ENCODE measurements around the gene NBEAL1.

Gene NBEAL1

GRCh38 chr2:203167751-203168150 is 153.1 kb downstream of the NBEAL1 start:
- no peak for TF ChIP-seq CTCF (IDR thresholded peaks at IDR 0.05)

GRCh38 chr2:203170502-203170901 is 155.8 kb downstream of the NBEAL1 start:
- TF ChIP-seq CTCF (IDR thresholded peaks at IDR 0.05): no peak

GRCh38 chr2:203175371-203175770 is 160.7 kb downstream of the NBEAL1 start:
- TF ChIP-seq CTCF (IDR thresholded peaks at IDR 0.05): no peak

DNA sequence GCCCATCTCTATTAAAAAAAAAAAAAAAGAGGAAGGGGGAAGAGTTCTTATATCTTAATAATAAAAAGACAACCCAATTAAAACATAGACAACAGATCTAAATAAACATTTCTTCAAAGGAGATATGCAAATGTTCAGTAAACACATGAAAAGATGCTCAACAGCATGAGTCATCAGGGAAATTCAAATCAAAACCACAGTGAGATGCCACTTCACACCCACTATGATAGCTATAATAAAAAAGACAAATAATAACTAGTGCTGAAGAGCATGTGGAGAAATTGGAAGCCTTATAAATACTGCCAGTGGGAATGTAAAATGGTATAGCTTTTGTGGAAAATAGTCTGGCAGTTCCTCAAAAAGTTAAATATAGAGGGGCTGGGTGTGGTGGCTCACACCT is 162.7 kb downstream of the NBEAL1 start:
- no peak for TF ChIP-seq CTCF (IDR thresholded peaks at IDR 0.05)

GRCh38 chr2:203185864-203186263 is 171.2 kb downstream of the NBEAL1 start:
- TF ChIP-seq CTCF (IDR thresholded peaks at IDR 0.05): no peak

- no peak for TF ChIP-seq CTCF (IDR thresholded peaks at IDR 0.05)
Measured at GRCh38 chr2:203191961-203192360, 177.3 kb downstream of the NBEAL1 start.

DNA sequence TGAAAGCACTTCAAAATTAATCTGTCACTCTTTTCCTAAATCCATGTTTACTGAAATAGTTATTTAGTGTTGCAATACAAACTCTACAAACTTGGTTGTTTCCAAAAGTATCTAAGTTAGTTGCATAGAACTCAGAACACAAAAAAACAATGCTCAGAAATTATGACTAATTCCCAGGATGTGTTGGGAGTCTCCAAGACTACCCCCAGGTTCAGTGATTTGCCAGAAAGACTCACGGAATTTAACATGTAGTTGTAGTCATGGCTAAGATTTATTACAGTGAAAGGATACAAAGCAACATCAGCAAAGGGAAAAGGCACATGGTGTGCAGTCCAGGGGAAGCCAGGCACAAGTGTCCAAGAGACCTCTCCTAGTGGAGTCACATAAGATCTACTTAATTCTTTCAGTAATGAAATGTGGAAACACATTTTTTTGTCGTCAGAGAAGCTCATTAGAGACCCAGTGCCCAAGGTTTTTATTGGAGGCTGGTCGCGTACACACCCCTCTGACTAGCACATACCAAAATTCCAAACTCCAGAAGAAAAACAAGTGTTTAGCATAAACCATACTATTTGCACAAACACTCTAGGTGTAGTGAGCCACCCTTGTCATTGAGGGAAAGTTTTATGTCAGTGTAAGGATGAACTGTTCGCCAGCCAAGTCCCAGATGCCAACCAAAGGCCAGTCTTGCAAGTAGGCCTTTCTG is 180.8 kb downstream of the NBEAL1 start:
- no peak for TF ChIP-seq CTCF (IDR thresholded peaks at IDR 0.05)

- no peak for TF ChIP-seq CTCF (IDR thresholded peaks at IDR 0.05)
Measured at GRCh38 chr2:203200866-203201265, 186.2 kb downstream of the NBEAL1 start.

Measured in LNCAP (cell line).